GM19452 (cell line): ENCODE measurements around the gene DLL3.

Source experiments
- ATAC-seq: cut with Tn5 transposase; IDR thresholded peaks from one replicate; pipeline ENCODE4 v1.9.1; 2021; ENCODE audit not compliant: unreplicated experiment

The DLL3 gene

GRCh38 chr19:39515551-39516191 is 16.9 kb downstream of the DLL3 start:
- ATAC-seq = no peak

- no peak for ATAC-seq
Observed at GRCh38 chr19:39516270-39516669, 17.5 kb downstream of the DLL3 start.

GRCh38 chr19:39517432-39517831 is 18.7 kb downstream of the DLL3 start:
- ATAC-seq = no peak

- ATAC-seq = no peak
Observed at GRCh38 chr19:39518458-39518857, 19.7 kb downstream of the DLL3 start.

GRCh38 chr19:39518975-39519374 is 20.2 kb downstream of the DLL3 start:
- no peak for ATAC-seq

- ATAC-seq = no peak
Observed at GRCh38 chr19:39520541-39521484, 22.1 kb downstream of the DLL3 start.

GRCh38 chr19:39524495-39524894 is 25.7 kb downstream of the DLL3 start:
- no peak for ATAC-seq

GRCh38 chr19:39525205-39525604 is 26.5 kb downstream of the DLL3 start:
- ATAC-seq = no peak

- no peak for ATAC-seq
Observed at GRCh38 chr19:39531834-39532232, 33.1 kb downstream of the DLL3 start.

- peak; percentile 89 for ATAC-seq
Observed at GRCh38 chr19:39532233-39533002, 33.7 kb downstream of the DLL3 start, which contains the start of gene EID2B. TSS of gene EID2B (minus strand) at chr19:39532852. CDS start at chr19:39532802, 50 bp downstream.

GRCh38 chr19:39533003-39533512 is 34.3 kb downstream of the DLL3 start:
- peak; percentile 14 for ATAC-seq

GRCh38 chr19:39533791-39534190 is 35.0 kb downstream of the DLL3 start:
- ATAC-seq = no peak

- no peak for ATAC-seq
Observed at GRCh38 chr19:39539165-39539517, 40.4 kb downstream of the DLL3 start.

- peak; percentile 80 for ATAC-seq
Observed at GRCh38 chr19:39539518-39540332, 41.0 kb downstream of the DLL3 start, which contains the start of gene EID2. TSS of gene EID2 (minus strand) at chr19:39540161. CDS start at chr19:39540079, 82 bp downstream.

GRCh38 chr19:39540333-39540673 is 41.6 kb downstream of the DLL3 start:
- no peak for ATAC-seq

GRCh38 chr19:39542206-39542605 is 43.5 kb downstream of the DLL3 start:
- no peak for ATAC-seq

GRCh38 chr19:39543477-39543857 is 44.7 kb downstream of the DLL3 start:
- ATAC-seq = no peak

- ATAC-seq = no peak
Observed at GRCh38 chr19:39544226-39544903, 45.6 kb downstream of the DLL3 start.

- ATAC-seq = no peak
Observed at GRCh38 chr19:39544911-39545310, 46.2 kb downstream of the DLL3 start.

- no peak for ATAC-seq
Observed at GRCh38 chr19:39546599-39546998, 47.9 kb downstream of the DLL3 start.
